HepG2 (cell line): ENCODE results near the gene COL8A1.

ENCODE experiments used
- CBX5 ChIP-seq: sonication (generic); formaldehyde crosslinking; IDR thresholded peaks from 2 replicates; pipeline ENCODE4 v1.4.0; 2020; ENCODE audit warnings: missing genetic modification reagents, borderline replicate concordance
- GABPB1 ChIP-seq: IDR thresholded peaks from 2 replicates; pipeline ENCODE4 v1.6.1; 2016; ENCODE audit warnings: mild to moderate bottlenecking, missing genetic modification reagents, moderate library complexity, missing compliant biosample characterization
- NFKBIZ ChIP-seq: IDR thresholded peaks from 2 replicates; pipeline ENCODE4 v1.6.1; 2018; ENCODE audit warnings: missing genetic modification reagents, missing compliant biosample characterization
- NR2C2 ChIP-seq: sonication (generic); formaldehyde crosslinking; IDR thresholded peaks from 2 replicates; pipeline ENCODE4 v1.4.0; 2020; ENCODE audit warnings: missing genetic modification reagents, mild to moderate bottlenecking, moderate library complexity, borderline replicate concordance
- PAX8 ChIP-seq: sonication (generic); formaldehyde crosslinking; IDR thresholded peaks from 2 replicates; pipeline ENCODE4 v1.8.0; 2022; ENCODE audit warnings: mild to moderate bottlenecking, missing genetic modification reagents, borderline replicate concordance
- PREB ChIP-seq: sonication (generic); formaldehyde crosslinking; IDR thresholded peaks from 2 replicates; pipeline ENCODE4 v1.4.0; 2020; ENCODE audit warnings: missing genetic modification reagents
- SETDB1 ChIP-seq: sonication (generic); formaldehyde crosslinking; IDR thresholded peaks from 2 replicates; pipeline ENCODE4 v1.5.1; 2020; ENCODE audit warnings: missing genetic modification reagents, mild to moderate bottlenecking, borderline replicate concordance
- ZFAT ChIP-seq: sonication (generic); formaldehyde crosslinking; conservative IDR thresholded peaks from 2 replicates; pipeline ENCODE4 v1.8.1; 2023; ENCODE audit warnings: missing genetic modification reagents, inconsistent platforms

DNA sequence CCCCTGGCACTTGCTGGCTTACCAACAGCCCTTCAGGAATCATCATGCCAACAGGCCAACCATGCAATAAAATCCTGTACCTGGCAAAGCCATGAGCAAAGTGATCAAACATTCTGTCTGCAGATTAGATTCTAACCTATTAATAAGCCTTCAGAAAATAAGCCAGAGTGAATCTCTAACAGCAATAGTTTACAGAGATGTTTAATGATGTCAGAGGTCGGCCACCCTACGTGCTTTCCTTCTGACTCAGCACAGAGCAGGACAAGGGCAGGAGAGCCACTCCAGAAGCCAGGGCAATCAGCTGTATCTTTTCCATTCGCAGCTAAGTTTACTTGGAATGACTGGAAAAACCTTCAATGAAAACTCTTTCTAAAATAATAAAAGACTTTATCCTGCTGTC is 13.1 kb downstream of the COL8A1 start:
- TF ChIP-seq NR2C2 (CRISPR knock-in tag), result no peak
- TF ChIP-seq ZFAT (CRISPR knock-in tag), result no peak
- TF ChIP-seq PREB, result no peak
- TF ChIP-seq CBX5 (CRISPR knock-in tag), result no peak
- no peak for TF ChIP-seq PAX8
- TF ChIP-seq SETDB1, result no peak
- no peak for TF ChIP-seq GABPB1
- no peak for TF ChIP-seq NFKBIZ (CRISPR knock-in tag)
